Stimulated activated CD4-positive, alpha-beta T cell treated with anti-CD3 and anti-CD28 coated beads, TNF-alpha, amount 100 ng/mL, for 24 hours (primary cell): ENCODE data around the gene CD58.

Experiments
- DNase-seq, 3 experiments: peaks; one replicate each; pipeline ENCODE4 v3.0.0-alpha.2; 2020; ENCODE audit warnings: low read depth in 3 of 3

CD58 gene

DNA sequence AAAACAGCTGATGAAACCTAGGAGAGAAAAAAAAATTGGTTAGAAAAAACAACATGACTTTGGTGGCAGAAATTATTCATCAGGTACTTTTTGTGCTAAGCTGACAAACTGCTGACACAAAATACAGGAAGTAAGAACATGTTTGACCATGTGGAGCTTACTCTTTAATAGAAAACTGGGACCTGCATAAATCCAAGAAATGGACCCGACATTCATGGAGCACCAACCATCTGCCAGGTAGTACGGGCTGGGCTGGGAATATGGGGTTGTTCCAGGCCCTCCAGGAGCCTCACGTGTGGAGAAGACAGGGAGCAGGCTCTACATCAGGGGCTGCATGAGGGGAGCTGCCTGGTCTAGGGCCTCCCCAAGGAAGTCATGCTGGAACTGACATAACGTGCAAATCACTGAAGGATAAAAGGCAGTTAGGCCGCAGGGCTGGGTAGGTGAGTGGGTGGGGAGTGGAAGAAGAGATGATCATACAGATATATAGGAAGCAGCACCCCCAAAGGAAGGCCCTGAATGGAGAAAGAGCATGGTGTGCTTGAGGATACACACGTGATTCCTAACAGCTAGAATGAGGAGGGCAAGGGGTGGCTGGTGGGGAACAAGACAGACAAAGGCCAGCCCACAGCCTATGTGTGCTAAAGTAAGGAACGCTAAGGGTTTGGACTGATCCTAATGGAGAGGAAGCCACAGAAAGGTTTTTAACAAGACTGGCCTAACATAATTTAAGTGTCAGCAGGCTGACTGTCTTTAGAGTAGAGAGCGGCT lies 26.1 kb downstream of the CD58 start:
- DNase-seq = no peak

- DNase-seq = no peak
Measured at GRCh38 chr1:116540088-116540487, 30.7 kb downstream of the CD58 start.

GRCh38 chr1:116538544-116538943 lies 32.3 kb downstream of the CD58 start:
- DNase-seq = peak in 1 of 3 experiments; percentile 40

DNA sequence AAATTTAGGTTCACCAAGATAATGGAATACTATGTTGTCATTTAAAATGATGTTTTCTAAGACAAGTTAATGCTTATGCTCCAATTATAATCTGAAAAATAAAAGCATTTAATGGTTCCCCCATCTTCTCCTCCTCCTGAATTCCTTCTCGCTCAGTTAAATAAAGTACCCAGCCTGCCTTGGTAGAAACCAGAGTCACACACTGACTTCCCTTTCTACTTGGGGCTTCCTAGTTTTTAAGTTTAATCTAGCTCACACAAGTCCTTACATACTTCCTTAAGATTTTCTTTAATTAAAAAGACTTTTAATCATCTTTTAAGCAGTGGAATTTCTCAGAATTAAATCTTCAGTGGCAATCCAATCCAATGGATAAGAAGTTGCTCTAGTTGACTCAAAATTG lies 32.9 kb downstream of the CD58 start:
- no peak for DNase-seq

GRCh38 chr1:116537040-116537831 lies 33.6 kb downstream of the CD58 start:
- no peak for DNase-seq

GRCh38 chr1:116534014-116534739 lies 36.6 kb downstream of the CD58 start:
- no peak for DNase-seq

GRCh38 chr1:116533429-116533820 lies 37.4 kb downstream of the CD58 start:
- DNase-seq = no peak

GRCh38 chr1:116532671-116533428 lies 38.0 kb downstream of the CD58 start:
- DNase-seq = no peak

GRCh38 chr1:116531917-116532316 lies 38.9 kb downstream of the CD58 start:
- no peak for DNase-seq

- no peak for DNase-seq
Measured at GRCh38 chr1:116529681-116530080, 41.1 kb downstream of the CD58 start.

DNA sequence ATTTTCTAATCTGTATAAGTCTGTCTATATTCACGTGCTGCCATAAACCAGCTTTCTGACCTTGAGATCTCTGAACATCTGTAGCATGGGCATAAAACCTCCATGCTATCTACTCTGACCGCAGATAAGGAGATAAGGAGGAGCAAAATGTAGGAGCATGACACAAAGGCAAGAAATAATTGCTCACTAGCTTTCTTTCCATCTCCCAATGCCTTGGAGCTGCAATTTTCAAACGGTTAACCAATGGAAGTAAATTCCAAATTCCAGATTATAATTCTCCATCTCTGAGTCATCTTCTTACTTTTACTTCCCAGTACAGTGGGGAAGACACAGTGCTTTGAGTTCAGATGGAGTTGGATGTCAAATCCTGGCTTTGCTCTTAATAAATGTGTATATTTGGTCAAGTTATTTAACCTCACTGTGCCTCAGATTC lies 41.6 kb downstream of the CD58 start:
- DNase-seq = no peak

GRCh38 chr1:116528329-116529083 lies 42.3 kb downstream of the CD58 start:
- no peak for DNase-seq

DNA sequence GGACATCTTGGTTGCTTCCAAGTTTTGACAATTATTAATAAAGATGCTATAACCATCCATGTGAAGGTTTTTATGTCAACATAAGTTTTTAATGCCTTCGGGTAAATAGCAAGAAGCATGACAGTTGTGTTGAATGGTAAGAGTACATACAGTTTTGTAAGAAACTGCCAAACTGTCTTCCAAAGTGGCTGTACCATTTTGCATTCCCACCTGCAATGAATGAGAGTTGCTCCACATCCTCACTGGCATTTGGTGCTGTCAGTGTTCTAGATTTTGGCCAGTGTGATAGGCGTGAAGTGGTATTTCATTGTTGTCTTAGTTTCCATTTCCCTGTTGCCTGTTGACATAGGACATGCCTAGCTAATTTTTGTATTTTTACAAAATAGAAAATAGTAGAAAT lies 45.4 kb downstream of the CD58 start:
- no peak for DNase-seq

DNA sequence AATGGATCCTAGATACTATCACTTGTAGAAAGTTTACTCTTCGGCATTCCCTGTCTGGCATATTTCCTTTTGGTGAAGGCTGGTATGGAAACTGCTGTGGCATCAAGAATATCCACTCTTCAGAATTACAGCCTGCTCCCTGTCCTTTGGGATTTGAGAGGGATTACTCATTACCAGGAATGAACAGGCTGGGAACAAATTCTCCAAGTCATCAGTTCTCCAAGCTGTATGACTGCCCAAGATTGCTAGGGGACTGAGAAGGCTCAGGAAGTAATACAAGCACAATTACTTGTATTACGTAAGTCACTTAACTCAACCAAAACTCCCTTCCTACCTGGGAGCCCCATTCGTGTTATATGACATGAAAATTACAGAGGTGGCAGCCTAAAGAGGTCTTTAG lies 49.6 kb downstream of the CD58 start:
- DNase-seq = no peak

DNA sequence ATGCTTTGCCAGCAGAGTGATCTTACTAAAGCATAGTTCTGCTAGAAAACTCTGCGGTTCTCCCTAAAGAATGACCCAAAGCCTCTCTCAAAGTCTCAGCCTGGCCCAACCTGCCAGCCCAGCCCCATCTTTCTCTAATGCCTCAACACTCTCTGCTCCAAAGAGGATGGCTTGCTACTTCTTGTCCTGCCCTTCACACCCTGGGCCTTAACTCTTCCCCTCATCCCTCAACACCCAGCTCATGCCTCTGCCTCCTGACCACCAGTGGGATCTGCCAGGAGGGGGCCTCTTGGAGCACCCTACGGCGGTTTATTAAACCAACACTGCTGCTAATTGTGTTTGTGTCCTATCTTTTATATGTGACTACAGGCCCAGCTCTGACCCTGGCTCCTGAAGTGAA lies 52.4 kb downstream of the CD58 start:
- DNase-seq = no peak

- no peak for DNase-seq
Measured at GRCh38 chr1:116516631-116517030, 54.2 kb downstream of the CD58 start.

DNA sequence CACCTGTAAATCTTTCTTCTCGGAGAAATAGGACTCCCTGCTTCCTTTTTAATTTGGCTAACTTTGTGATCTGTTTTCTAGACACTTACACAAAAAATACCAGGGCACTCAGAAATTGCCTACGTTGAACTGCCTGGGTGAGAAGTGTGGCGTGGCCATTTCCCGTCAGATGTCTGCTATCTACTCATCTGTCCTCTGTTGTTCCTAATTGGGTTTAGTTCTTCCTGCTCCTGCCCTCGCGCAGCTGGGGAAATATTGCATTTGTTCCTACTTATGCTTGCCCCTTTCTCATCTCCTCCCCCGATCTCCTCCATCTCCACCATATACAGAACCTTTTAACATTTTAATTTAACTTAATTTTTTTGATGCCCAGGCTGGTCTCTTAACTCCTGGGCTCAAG lies 55.1 kb downstream of the CD58 start:
- no peak for DNase-seq

DNA sequence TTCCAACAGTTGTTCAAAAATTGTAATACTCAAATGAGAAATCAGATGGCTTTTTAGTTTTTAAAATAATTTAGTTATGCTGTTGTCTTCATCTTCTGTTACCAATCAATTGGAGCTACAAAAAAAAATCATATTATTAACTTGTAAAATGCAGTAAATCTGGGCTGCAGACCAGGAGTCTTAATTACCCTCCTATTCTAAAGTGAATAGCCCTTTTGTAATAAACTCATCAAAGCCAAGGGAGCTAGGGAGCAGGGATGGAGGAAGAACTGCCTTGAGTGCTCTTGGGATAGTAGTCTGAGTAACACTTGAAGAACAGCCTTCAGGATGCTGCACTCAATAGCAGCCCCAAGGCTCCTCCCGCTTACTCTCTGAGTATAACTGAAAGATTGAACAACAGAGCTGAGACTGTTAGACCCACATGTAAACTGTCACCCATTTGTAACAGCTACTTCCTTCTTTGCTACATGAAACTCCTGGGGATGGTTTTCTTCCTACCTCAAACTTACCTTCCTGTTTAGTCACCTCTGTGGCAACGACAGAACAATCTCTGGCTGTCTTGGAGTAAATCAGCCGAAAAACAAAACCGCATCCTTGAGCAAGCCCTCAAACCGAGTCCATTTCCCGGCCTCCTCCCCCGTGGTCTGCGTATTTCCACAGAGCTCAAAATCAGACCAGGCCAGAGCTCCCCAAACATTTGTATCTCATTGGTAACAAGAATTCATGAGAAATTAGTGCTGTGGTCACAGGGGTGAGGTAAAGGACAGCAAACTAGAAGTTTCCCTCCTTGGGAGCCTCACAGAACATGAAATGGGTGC lies 55.9 kb downstream of the CD58 start:
- peak; percentile 9 to 55 (median 37) for DNase-seq

GRCh38 chr1:116513956-116514355 lies 56.9 kb downstream of the CD58 start:
- no peak for DNase-seq

DNA sequence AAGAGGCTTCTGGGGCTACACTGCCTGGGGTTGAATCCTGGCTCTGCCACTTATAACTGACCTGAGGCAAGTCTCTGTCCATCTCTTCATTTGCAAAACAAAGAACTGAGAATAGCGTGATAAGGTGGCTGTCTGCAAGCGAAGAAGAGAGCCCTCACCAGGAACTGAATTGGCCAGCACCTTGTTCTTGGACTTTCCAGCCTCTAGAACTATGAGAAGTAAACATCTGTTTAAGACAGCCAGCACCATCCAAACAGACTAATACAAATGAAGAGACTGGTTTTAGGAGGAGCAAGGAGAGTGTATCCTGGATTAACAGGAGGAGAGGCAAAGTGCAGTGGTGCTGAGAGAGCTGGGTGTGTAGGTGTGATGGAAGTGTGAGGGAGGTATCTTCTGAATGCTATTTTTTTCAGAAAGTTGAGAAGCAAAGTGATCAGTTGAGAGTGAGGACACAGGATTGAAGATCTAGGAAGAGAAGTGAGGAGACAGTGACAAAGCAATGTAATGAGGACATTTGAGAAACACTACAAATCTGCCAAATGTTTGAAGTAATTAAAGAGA lies 59.3 kb downstream of the CD58 start:
- DNase-seq = no peak
